Activated CD4-positive, alpha-beta T cell treated with anti-CD3 and anti-CD28 coated beads, Interleukin-2, Interleukin-4, amounts not matched to agents 100 ng/mL and 50 ng/mL, durations not matched to agents 16 hours and 8 hours (primary cell): ENCODE measurements around the gene BLACAT1.
"Not testable (repeated sequence)": the region's sequence is repeated elsewhere in the genome, so short reads cannot be mapped to it uniquely, and the experiment has no call there.

Experiments used
- DNase-seq: peaks from one replicate; pipeline ENCODE4 v3.0.0-alpha.2; 2020; ENCODE audit warnings: low spot score

Gene BLACAT1

DNA sequence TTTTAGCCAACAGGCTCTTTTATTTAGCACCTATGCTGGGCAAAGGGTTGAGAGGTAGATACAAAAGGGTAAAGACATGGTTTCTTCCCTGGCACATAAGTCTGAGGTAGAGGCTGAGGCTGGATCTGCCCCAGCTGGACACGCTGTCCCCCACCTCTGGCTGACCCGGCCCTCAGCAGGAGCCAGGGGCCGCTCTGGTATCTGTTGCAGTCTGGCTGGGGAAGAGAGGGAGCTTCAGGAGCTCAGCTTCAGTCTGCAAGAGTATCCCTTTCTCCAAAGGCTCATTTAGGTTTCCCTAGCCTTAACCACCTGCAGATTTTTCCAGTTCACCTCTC is 14.2 kb downstream of the BLACAT1 start:
- no peak for DNase-seq

DNA sequence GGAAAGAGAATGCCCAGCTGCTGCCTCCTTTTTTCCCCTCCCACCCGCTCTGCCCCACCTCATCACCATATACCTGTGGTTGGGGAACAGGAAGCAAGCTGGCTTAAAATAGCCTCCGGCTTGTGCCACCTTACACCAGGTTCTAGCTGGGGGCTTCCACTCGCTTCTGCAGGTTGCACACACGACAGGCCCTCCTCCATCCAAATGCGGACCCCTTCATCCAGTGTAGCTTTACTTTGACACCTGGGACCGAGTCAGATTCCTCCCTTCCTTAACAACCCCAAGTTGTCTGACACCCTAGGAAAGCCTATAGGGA is 14.6 kb downstream of the BLACAT1 start:
- DNase-seq, result no peak

DNA sequence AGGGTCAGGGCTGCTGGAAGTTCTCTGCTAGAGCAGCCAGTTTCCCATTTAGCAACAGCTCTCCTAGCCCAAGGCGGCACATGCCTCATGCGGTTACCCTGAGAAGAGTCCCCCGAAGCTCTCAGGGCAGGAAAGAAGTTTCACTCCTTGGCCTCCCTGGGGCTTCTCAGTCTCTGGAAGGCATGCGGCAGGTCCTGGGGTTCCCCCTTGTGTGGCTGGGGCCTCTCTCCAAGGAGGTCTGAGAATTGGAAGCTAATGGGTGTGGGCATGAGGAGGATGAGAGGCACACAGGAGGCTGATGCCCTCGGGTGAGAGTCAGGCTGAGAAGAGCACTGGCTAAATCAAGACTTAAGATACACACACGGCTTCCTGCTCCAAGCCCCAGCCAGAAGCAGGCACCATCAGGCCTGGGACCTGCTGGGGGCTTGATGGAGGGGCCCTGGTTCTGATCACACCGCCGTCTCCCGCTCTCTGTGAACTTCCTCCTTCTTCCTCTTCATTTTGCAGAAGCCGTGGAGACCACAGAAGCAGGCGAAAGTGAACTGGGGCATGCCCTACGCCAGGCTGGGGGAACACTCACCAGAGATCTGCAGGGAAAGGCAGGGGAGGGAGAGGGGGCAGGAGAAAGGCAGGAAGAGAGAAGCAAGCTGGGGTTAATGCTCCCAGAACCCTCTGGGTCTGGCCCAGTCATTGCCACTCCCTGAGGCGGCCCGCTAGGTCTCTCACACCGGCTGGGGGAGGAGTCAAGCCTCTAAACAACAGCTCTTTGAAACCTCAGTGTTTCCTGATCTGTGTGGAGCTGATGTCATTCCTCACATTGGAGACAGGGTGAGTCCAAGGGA is 15.1 kb downstream of the BLACAT1 start:
- DNase-seq, result peak; percentile 82

DNA sequence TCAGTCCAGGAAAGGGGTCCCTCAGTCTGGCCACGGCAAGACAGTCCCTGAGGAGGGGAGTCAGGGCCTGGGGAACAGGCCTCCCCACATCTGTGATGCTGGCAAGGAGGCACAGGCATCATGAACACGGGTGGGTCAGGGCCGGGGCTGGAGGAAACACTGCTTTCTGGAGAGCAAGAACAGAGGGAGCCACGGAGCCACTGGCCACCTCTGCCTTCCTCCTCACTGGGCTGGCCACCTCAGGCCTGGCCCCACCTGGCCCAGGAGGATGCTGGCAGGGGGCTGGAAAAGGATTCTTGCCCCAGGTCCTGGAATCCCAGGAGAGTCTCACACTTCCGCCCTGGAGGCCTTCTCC is 15.7 kb downstream of the BLACAT1 start:
- no peak for DNase-seq

DNA sequence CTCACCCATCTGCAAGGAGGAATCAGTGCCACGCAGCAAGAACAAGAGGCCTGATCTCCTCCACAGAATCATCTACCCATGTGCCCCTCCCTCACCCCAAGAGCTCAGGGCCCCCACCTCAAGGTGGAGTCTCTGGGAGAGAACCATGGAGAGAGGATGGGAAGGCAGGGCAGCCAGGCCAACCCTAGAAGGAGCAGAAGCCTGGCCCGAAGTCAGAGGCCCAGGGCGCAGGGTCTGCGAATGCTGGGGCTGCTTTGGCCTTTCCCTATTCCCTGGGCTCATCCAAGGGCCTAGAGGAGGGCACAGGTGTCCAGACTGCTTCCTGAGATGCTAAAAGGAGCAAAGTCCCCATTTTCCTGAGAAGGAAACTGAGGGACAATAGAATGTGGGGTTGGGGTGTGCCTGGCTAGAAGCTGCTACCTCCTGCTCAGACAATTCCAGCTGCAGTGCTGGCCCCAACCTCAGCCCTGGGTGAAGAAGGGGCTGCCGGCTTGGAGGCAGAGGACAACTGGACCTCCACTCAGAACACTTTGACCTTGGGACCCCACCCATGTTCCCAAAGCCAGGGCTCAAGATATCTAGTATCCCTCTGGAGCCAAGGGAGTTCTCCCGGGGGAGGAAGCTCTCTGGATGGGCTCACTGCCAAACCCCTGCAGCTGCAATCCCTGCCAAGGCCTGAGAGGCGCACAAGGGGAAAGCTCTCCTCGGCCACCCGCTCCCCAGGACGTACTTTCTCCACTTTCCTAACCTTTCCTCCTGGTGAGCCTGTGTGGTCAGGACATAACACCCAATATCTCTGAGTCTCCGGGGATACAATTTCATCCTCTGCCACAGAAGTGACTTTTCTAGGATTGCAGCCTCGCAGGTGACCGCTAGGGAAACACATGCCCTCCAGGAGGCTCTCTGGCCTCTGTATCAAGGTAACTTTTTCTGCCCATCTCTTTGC is 17.4 kb downstream of the BLACAT1 start:
- DNase-seq, result no peak

DNA sequence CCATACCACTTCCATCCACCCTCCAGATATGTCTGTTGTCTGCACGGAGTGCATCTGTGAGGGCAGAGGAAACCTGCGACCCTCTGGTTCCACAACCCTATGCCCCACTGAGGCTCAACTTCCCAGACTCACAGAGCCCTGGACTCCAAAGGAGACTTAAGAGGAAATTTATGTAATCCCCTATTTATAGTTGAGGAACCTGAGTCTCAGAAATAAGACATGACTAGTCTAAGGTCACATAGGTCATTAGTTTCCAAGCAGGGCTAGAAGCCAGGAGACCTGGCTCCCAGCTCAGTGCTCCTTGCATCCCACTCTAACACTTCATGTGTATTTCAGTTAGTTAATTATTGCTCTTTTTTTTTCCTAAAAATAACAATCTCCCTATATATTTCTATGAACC is 18.3 kb downstream of the BLACAT1 start:
- no peak for DNase-seq

DNA sequence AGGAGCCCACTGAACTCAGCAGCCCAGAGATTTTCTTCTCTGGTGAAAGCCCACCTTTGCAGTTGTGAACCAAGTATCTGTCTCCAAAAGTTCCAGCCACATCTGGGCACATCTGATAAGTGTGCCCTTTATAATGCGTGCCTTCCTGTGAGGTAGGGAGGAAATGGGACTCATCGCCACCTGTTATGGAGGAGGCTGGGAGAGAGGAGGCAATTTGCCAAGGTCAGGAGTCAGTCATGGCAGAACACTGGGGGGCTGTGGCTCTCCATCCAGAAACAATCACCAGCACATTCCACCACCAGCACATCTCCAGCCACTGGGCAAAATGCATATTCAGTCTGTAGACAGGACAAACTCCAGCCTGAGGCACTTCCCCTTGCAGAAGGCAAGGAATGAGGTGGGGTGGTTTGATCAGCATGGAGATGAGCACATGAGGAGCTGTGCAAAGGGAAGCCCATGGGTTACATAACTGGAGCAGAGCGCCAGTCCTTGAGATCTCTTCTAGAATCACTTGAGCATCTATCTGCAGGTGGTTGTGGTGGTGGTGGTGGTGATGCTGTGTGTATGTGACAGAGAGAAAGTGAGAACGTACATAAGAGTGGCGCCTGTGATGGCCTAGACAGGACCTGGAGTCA is 19.0 kb downstream of the BLACAT1 start:
- no peak for DNase-seq

DNA sequence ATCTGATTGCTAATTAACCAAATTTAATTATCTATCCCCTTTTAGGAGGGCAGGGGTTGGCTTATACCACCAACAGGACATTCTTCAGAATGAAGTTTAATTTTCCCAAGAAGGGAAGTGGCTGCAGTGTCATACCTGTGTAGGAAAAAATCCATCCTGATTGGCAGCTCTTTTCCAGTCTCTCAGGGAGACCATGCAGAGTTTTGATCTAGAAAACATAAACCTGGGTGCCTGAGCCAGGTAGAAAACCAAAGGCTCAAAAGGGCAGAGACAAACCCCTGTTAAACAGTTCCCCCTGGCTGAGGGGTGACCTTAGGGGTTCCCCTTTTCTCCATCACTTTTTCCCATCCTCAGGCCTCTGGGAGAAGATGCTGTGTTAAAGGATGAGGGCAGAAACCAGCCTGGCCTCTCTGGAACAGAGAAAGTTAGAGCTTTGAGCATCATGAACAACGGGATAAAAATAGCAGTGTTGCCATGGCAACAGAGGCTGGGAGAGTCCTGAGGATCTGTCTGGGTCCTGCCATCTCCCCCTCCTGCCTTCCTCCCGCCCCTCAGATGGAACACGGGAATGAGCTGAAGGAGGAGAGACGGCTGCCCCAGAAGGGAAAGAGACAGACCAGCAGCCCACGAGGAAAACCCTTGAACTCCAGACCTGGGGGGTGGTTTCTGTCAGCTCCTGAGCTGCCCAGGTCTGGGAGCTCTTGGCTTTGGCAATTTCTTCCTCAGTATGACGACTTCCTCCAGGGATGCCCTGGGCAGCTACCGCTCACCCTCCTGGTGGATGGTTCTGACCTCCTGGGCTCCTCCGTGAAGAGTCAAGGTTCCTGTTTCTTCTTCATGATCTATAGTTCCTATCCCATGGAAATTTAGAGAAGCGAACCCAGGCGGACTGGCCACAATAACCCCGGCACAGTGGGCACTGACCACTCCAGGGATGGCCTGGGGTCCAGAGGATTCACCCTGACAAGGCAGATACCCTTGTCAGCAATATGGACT is 20.0 kb downstream of the BLACAT1 start:
- DNase-seq, result no peak

DNA sequence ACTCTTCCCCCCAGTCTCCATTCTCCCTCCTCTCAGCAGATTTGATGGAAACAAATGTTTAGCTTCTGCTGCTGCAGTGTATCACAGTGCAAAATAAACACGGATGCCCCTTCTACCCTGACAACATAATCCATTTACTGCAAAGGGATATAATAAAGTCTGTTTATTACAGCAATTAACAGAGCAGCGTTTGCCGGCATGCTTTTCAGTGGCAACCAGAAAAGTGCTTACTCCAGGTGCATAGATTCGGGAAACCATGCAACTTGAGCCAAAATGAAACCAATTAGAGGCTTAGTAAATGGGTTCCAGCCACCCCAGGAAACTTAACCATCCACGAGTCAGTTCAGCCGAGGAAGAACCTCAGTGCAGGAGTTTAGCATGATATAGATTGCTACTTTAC is 21.1 kb downstream of the BLACAT1 start:
- no peak for DNase-seq

DNA sequence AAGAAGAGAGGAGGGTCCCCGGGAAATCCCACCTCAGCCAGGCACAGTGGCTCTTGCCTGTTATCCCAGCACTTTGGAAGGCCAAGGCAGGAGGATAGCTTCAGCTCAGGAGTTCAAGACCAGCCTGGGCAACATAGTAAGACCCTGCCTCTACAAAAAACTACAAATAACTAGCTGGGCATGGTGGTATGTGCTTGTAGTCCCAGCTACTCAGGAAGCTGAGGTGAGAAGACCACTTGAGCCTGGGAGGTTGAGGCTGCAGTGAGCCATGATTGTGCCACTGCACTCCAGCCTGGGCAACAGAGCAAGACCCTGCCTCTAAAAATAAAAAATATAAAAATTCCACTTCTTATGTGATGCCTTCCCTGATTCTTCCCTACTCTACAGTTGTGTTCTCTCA is 23.2 kb downstream of the BLACAT1 start:
- DNase-seq, result not testable (repeated sequence)

DNA sequence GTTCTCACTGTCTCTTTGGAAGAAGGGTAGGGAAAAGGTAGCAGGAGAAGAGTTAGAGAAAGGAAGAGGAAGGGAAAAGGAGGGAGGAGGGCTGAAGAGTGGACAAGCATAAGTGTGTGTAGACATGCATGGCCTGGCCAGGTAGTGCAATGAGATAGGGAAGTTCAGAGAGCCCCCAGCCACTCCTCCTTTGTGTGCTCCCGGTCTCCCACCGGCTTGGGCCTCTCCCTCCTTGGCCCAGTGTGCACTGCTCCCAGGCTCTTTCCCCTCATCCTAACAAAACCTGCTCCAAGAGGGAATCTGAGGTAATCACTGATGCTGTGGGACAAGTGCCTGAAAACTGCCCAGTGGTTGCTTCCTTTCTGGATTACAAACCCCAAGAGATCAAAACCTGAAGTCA is 23.7 kb downstream of the BLACAT1 start:
- no peak for DNase-seq

DNA sequence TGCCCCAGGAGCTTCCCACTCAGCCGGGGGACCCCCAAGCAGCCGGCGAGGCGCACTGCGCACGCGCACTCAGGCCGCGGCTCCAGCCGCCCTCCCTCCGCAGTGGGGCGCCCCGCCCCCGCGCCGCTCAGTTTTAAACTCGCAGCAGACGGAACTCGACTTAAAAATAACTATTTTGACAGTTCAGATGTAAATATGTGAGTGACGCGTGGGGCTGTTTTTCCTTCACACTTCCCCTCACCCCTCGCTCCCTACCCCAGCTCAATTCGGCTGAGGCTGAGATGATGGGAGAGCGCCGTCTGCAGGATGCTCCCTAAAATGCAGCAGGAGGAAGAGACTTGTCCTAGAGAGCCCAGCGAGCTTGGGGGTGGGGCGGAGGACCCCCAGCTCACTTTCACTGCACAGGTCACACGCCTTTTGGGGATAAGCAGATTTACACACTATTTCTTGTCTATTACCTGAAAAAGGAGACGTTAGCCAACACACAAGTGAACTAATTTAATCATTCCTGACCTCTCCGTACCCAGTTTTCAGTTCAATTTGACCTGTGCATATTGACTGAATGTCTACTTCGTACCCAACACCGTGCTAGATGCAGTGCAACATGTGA is 25.0 kb downstream of the BLACAT1 start:
- peak; percentile 19 for DNase-seq

DNA sequence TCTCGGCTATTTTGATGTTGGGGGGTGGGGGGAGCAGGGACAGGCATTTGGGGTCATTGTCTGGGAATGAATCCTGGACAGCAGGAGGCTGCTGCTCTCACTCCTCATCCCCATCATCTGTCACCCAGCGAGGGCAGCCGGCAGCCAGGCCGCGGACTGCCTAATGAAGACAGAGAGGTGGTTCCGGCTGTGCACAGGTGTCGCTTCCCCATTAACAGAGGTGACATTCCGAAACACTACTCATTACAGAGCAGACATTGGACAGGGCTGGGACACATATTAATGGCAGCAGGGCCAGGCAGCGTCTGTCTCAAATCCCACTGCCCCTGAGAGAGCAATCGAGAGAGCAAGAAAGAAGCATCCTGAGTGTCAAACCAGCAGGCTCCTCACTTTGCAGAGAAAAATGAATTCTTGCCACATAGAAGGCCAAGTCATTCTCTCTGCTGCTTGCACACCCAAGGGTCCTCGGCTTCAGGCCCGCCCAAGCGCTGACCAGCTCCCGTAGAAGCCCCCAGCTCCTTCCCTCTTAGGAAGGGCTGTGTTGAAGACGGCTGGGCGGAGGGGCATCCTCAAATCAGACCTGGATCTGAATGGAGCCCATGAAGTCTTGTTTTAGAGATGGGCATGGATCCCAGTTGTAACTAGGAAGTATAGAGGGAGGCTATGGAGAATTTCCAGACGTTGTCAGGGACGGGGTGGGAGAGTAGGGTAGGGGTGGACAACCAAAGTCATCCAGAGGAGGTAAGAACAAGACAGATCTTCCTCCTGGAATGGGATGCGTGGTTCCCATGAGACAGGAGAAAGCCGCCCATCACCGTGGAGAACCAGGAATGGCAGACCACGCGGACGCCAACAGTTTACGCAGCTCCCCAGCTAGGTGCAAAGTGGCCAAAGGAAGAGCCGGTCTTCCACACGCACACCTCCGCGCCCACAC is 25.8 kb downstream of the BLACAT1 start:
- DNase-seq, result no peak

DNA sequence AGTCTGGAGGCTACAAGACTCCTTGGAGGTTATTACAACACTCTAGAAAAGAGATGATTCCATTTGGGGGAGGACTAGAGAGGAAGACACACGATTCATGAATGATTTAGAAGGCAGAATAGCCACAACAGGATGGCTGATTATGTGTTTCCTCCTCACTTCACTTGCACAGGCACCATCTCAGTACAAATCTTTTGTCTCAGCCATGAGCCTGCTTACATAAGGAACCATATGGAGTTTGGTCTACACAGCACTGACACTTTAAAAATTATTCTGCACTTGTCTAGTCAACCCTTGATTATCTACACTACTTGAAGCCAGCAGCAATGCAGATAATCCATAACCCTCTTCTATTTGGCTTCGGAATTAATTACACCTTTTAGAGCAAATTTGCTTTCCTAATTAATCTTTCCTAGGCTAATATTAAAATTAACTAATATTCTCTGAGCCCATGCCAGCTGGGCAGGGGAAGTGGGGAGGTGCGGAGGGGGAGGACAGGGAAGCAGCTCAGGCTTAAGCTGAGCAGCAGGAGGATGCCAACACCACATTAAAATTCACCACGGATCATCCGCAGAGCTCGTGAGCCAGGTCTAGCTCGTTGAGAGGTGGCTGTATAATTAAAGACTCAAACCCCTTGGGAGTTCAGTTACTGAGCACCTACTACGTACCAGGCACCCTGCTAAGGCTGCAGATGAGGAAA is 30.8 kb downstream of the BLACAT1 start:
- no peak for DNase-seq

DNA sequence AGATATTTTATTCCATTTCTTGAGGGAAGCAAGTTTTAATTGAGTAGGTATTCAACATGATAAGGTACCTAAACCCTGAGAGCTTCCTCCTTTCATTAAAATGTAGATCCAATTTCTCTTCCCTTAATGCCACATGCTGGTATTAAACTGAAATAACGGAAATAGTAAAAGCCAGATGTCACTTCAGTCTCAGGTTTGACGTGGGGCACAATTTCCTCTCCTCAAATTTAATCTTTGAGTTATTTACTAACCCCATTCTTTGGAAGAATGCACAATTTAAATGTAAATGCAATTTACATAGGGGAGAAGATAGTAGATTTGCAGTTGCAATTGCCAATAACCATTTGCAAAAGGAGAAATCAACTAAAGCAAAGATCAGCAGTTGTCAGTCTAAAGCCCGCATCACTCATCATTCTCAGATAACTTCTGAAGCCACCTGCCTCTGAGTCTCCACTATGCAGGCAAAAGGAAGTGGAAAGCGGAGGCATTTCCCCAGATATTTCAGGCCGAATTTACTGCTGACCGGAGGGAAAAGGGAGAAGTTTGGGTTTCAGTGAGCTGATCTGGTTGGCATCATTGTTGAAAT is 31.9 kb downstream of the BLACAT1 start:
- no peak for DNase-seq

DNA sequence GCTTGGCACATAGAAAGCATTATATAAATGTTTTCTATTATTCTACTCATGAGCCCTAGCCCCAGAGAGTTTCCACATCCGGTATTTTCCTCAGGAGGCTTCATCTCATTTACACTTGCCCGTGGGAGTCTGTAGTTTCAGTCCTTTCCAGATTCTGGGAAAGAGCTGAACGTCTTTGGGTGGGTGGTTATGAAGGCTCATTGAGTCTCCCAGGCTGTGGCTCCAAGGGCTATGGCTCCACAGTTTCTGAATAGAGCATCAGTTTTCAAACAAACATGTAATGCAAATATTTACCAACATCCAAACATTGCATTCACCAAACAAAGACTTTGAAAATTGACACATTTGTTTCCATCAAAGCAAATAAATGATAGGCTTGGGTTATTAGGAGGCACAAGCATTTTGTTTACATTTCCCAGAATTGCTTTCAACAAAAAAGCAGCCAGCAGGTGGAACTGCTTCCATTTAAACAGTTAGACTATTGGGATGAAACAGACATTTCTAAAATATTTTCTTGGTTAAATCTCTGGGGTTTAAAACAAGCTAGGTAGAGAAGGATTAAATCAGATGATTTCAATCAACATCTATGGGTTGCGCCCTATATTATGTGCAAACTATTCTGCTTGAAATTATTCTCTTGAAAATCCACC is 32.7 kb downstream of the BLACAT1 start:
- no peak for DNase-seq

DNA sequence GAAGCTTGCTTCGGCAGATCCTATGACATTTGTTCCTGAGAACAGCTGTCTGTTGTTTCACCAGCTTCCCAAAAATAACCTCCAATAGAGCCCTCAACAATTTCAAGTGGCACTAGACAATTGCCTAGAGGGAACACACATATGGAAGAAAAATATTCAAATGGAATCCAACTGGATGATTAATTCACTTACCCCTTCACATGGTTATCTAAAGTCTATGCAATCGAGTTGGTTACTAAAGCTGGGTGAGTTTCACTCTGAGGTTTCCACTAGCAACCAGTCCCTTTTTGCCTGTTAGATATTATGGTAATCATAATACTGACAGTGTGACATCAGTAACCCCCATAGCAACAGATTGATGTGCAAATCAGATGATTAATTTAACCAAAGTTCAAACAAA is 34.0 kb downstream of the BLACAT1 start, which contains the start of gene LEMD1:
Gene LEMD1 (minus strand): TSS at position 259 of the 400 bp plus-strand sequence. CDS start 1,520 bp downstream, outside the sequence.
- DNase-seq, result no peak

DNA sequence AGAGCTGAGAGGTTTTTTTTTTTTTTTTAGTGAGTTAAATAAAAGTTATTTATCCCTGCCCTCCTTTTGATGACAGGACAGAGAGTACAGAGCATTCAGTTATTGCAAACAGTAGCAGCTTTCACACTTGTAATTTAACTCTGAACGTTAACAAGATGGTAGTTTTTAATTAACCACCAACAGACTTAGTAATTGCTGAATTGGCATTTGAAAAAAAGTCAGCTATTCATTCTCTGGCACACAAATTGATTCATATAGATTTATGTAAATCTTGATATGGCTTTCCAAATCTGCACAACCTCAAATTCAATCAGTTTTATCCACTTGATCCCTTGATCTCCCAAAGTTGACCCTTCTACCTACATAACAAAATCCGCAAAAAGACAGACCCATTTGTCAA is 34.9 kb downstream of the BLACAT1 start:
- no peak for DNase-seq
